HG03558 (cell line): ENCODE measurements around the gene CFAP74.
"Not testable (repeated sequence)": the region's sequence is repeated elsewhere in the genome, so short reads cannot be mapped to it uniquely, and the experiment has no call there.

Experiments used
- ATAC-seq: cut with Tn5 transposase; IDR thresholded peaks from one replicate; pipeline ENCODE4 v1.9.1; 2021; ENCODE audit warnings: moderate number of reproducible peaks; ENCODE audit not compliant: unreplicated experiment; ENCODE audit errors: extremely low read depth

CFAP74 gene

GRCh38 chr1:1889847-1890505 lies 113.6 kb downstream of the CFAP74 start:
- ATAC-seq, result no peak

- ATAC-seq, result no peak
Observed at GRCh38 chr1:1889090-1889750, 114.4 kb downstream of the CFAP74 start.

GRCh38 chr1:1883890-1884289 lies 119.7 kb downstream of the CFAP74 start:
- not testable (repeated sequence) for ATAC-seq

- no peak for ATAC-seq
Observed at GRCh38 chr1:1883092-1883873, 120.3 kb downstream of the CFAP74 start.

- ATAC-seq, result no peak
Observed at GRCh38 chr1:1881727-1882126, 121.9 kb downstream of the CFAP74 start.

DNA sequence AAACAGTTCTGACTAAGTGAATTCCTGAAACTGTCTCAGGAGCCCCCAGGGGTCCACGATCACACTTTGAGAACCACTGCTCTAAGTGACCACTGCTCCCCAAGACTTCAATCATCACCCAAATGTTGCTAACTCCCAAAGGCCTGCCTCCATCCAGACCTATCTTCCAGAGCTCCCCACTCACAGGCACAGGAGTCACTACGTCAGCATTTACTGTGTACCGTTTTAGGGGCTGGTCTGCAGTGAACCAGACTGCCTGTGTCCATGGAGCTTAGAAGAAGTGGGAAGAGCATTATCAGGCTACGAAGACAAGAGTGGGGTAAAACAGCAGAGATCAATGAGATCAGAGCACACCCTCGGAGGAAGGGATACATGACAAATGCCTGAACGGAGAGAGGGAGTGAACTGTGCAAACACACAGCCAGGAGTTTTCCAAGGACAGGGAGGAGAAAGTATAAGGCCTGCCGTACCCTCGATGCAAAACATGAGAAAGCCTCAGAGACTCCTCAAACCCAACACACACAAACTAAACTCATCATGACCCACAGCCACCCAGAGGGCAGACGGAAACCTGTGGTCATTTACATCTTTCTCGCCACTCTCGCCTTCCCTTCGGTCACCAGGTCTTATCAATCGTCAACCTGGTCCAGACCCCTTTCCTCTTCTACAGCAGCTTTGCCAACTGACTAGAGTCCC lies 122.8 kb downstream of the CFAP74 start:
- no peak for ATAC-seq

DNA sequence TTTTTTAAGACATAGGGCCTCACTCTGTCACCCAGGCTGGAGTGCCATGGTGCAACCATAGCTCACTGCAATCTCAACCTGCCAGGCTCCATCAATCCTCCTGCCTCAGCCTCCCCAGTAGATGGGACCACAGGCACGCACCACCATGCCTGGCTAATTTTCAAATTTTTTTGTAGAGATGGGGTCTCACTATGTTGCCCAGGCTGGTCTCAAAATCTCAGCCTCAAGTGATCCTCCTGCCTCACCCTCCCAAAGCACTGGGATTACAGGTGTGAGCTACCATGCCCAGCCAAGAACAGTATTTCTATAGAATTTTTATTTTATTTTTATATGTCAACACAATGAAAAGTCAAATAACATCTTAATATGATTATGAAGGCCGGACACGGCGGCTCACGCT lies 123.6 kb downstream of the CFAP74 start:
- ATAC-seq, result no peak

DNA sequence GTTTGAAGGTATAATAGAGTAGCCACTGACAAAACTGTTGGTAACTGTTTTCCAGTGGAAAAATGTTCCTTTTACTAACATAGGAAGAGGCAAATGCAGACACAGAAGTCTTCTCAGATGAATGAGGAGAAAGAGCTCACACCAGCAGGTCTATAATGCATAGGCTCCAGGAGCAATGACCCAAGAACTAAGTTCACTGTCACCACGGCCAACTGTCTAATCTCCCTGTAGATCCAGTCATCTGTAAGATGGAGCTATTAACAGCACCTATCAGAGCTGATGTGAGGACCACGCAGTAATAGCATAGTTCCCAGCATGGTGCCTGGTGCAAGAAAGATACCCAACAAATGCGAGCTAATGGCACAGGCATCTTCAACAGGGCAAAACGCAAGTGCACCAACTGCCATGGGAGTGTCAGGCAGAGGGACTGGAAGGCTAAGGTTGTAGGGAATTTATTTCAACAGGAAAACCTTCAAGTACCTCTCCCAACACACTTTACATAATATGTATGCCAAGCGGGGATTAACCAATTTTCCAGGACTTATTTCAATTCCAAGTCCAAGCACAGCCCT lies 125.6 kb downstream of the CFAP74 start:
- ATAC-seq, result no peak

DNA sequence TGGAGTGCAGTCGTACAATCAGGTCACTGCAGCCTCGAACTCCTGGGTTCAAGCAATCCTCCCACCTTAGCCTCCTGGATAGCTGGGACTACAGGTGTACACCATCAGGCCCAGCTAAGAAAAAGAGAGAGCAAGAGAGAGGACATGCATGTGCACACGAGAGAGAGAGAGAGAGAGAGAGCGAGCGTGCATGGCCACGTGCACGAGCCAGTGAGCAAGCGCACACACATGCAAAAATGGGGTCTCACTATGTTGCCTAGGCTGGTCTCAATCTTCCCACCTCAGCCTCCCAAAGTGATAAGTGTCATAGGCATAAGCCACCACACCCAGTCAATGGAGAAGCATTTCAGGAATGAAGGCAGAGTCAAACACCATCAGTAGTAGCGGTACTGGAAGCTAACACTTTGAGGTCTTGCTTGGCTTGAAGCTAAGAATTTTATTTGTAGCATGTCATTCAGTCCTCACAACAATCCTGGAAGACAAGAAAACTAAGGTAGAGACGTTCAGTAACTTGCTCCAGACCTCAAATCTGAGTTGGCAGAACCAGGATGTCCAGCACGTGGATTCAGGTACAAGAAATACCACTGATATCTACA lies 127.2 kb downstream of the CFAP74 start:
- ATAC-seq, result no peak

DNA sequence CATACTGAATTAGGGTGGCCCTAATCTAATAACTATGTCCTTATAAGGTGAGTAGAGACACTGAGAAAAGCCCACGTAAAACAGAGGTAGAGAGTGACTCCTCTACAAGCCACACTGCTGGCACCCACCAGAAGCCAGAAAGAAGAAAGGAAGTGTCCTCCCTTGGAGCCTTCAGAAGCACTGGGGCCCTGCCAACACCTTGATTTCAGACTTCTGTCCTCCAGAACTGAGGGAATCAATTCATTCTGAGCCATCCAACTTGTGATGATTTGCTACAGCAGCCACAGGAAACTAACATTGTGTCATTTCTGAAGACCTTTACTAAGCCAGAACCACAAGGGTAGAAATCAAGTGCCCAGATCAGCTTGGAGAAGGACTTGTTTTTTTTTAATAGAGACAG lies 127.7 kb downstream of the CFAP74 start:
- ATAC-seq, result no peak

DNA sequence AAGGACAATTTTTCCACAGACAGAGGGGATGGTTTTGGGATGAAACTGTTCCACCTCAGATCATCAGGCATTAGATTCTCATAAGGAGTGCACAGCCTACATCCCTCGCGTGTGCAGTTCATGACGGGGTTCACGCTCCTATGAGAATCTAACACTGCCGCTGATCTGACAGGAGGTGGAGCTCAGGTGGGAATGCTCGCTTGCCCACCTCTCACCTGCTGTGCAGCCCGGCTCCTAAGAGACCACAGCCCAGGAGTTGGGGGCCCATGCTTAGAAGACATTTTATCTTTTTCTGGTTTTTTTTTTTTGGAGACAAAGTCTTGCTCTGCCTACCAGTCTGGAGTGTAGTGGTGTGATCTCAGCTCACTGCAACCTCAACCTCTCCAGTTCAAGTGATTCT lies 128.7 kb downstream of the CFAP74 start:
- no peak for ATAC-seq

GRCh38 chr1:1873186-1873585 lies 130.4 kb downstream of the CFAP74 start:
- no peak for ATAC-seq

DNA sequence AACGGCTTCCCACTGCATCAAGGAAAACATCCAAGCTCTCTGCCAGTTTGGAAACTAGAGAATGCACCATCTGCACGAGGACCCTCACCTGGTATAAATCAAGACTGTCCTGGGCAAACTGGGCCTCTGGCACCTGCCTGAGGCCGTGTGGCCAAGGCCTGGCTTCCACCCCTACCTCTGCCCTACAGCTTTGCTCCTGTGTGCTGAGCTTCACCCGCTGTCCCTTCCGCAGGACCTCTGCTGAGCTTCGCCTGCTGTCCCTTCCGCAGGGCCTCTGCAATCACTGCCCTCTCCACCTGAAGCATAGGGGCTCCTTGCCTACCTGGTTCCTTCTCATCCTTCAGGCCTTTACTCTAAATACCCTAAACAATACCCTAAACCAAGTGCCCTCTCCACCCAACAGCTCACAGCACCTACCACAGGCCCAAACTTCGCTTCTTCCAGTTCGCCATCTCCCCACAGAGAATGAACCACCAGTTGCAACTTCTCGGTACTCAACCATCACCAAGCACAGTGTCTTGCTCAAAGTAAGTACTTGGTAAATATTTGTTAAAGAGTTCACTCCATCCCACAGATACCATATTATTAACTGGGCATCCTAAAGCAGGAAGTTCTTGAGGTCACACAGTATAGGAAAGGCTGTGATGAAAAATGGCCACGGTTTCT lies 131.1 kb downstream of the CFAP74 start:
- ATAC-seq, result no peak
